Measurements from ENCODE around the gene CLEC3B. TPM values are rescaled to one million over a fixed set of nuclear protein-coding genes. Genes with fewer than 3 reads are reported as not detected.
A peak's percentile ranks its signal among the peaks of the same experiment; 100 is the strongest.

CLEC3B gene
- total RNA-seq, 3 donors from 2014 or later, result 18.3 to 479 (median 55.7) TPM

DNA sequence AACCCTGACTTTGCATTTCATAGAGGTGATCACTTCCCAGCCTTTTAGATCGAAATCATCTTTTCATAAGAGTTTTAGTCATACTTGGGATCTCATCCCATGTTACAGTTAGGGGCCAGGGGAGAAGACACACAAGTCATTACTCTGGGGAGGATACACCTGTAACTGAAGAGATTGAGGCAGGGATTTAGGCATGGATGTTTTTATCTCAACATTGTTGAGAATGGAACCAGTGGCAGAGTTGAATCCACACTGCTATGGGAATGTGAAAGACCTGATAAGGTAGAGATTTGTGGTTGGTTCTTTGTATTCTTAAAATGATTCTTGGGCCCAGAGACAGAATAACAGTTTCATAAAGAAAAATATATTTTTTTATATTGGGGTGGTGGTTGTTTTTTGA lies 16.2 kb upstream of the CLEC3B start:
- H3K4me1 ChIP-seq, result peaks cover 0 to 12% of the 10 kb centered on the region in 2 donors
- H3K4me3 ChIP-seq, result no peak overlapping the region
- H3K36me3 ChIP-seq, result no peaks in the 10 kb centered on the region
- peak overlapping the region in 1 of 2 donors; percentile 73 for H3K27ac ChIP-seq
- H3K9me3 ChIP-seq, result no peaks in the 10 kb centered on the region
- TF ChIP-seq POLR2A (IDR thresholded peaks at IDR 0.05) (no peak), POLR2AphosphoS5 (IDR thresholded peaks at IDR 0.05) (no peak)
- TF ChIP-seq, protein P1, sequence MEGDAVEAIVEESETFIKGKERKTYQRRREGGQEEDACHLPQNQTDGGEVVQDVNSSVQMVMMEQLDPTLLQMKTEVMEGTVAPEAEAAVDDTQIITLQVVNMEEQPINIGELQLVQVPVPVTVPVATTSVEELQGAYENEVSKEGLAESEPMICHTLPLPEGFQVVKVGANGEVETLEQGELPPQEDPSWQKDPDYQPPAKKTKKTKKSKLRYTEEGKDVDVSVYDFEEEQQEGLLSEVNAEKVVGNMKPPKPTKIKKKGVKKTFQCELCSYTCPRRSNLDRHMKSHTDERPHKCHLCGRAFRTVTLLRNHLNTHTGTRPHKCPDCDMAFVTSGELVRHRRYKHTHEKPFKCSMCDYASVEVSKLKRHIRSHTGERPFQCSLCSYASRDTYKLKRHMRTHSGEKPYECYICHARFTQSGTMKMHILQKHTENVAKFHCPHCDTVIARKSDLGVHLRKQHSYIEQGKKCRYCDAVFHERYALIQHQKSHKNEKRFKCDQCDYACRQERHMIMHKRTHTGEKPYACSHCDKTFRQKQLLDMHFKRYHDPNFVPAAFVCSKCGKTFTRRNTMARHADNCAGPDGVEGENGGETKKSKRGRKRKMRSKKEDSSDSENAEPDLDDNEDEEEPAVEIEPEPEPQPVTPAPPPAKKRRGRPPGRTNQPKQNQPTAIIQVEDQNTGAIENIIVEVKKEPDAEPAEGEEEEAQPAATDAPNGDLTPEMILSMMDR (IDR thresholded peaks at IDR 0.05), result no peak
- H3K27me3 ChIP-seq, result no peaks in the 10 kb centered on the region
- DNase-seq (ENCODE audit: low spot score in 2 of 2), result no peak
- intact Hi-C loops (cut with DNase I; ENCODE audit: low total_unique reads), result no loop called here

DNA sequence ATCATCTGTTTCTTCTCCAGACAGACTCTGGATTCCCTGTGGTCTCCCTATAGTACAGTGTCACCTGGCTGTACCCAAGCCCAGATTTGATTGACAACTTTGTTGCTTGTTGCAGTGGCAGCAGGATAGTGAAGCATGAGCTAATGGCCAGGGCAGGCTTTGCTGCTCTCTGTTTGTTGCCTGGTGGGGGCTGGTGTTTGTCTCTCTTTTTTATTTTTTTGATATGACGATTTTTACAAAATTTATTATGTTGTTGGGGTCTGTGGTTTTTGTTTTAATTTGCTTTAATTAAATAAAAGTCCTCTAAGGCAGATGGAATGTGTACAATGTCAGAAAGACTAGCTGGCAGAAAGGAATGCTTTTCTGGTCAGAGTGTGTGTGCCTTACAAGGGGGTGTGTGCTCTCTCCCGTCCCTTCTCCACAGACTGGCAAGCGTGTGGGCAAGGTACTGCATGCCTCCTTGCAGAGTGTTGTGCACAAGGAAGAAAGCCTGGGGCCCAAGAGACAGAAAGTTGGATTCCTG lies 15.2 kb upstream of the CLEC3B start:
- H3K27ac ChIP-seq, result peak overlapping the region; percentile 73 to 84
- H3K9me3 ChIP-seq, result no peaks in the 10 kb centered on the region
- no peaks in the 10 kb centered on the region for H3K36me3 ChIP-seq
- intact Hi-C loops (cut with DNase I; ENCODE audit: low total_unique reads), result no loop called here
- H3K4me3 ChIP-seq, result no peak overlapping the region
- no peaks in the 10 kb centered on the region for H3K27me3 ChIP-seq
- peaks cover 0 to 12% of the 10 kb centered on the region in 2 donors for H3K4me1 ChIP-seq
- DNase-seq (ENCODE audit: low spot score in 2 of 2), result peak in 1 of 2 donors; percentile 73
- TF ChIP-seq POLR2AphosphoS5 (IDR thresholded peaks at IDR 0.05) (no peak), POLR2A (IDR thresholded peaks at IDR 0.05) (no peak)
- TF ChIP-seq, protein P1 (IDR thresholded peaks at IDR 0.05), result no peak

DNA sequence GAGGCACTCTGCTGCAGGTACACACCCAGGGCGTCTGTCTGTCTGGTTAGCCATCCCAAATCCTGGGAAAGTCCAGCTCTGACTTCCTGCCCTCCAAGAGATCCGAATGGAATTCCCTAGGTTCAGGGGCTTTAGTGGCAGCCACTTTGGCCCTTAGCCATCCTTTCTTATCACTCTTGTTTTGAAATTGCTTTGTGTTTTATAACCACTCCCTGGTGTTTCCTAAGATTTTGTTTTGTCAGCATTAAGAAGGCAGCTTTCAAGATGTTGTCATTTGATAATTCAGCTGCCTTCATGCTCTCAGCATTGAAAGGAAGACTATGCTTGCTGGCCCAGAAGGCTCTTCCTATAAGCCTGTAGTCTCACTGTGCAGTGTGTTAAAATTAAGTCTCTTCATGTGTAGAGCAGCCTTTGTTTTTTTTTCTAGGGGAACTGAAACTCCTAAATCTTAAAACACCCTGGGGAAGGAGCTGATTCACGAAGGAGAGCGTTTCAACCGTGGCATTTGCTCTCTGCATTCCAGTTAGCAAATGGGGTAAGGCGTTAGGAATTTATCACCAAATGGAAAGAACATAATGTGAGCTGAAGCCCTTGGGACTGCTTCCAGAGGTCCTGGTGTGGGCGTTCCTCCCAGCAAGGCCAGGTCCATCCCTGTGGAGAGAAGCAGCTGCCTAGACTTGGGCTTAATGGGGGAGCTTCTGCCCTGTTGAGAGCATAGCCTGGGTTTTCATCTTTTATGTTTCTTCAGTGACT lies 14.2 kb upstream of the CLEC3B start:
- DNase-seq (ENCODE audit: low spot score in 2 of 2), result peak in 1 of 2 donors; percentile 58
- Histone ChIP-seq H3K4me1 (peaks cover 0 to 12% of the 10 kb centered on the region in 2 donors), H3K27me3 (no peaks in the 10 kb centered on the region), H3K36me3 (no peaks in the 10 kb centered on the region), H3K4me3 (peak overlapping the region in 1 of 3 donors; percentile 23), H3K9me3 (no peaks in the 10 kb centered on the region), H3K27ac (peak overlapping the region; percentile 65 to 84)
- intact Hi-C loops (cut with DNase I; ENCODE audit: low total_unique reads), result no loop called here
- TF ChIP-seq POLR2AphosphoS5 (IDR thresholded peaks at IDR 0.05), result peak in 2 of 3 donors; percentile 16 to 70
- no peak for TF ChIP-seq POLR2A (IDR thresholded peaks at IDR 0.05)

DNA sequence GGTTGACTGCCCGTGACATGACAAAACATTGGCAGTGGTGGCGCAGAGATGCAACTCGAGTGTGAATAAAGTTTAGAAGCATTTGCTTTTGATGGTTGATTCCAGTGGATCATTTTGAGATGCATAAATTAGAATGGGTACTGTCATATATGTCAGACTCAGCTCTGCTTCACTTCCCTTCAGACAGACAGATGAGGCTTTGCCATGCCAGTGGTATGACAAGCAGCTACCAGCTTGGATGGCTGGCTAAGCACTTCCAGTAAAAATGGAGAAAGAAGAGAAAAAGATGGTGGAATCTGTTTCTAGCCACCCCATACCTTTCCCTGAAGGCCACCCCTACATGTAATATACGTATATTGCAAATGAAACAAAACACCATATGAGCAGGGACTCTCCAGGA lies 13.5 kb upstream of the CLEC3B start:
- no peak for DNase-seq (ENCODE audit: low spot score in 2 of 2)
- Histone ChIP-seq H3K4me3 (no peak overlapping the region), H3K4me1 (peaks cover 0 to 12% of the 10 kb centered on the region in 2 donors), H3K27me3 (no peaks in the 10 kb centered on the region), H3K27ac (peak overlapping the region; percentile 65 to 84), H3K9me3 (no peaks in the 10 kb centered on the region), H3K36me3 (no peaks in the 10 kb centered on the region)
- intact Hi-C loops (cut with DNase I; ENCODE audit: low total_unique reads), result no loop called here
- TF ChIP-seq POLR2AphosphoS5 (IDR thresholded peaks at IDR 0.05) (no peak), POLR2A (IDR thresholded peaks at IDR 0.05) (no peak)
- TF ChIP-seq, protein P1 (IDR thresholded peaks at IDR 0.05), result no peak

DNA sequence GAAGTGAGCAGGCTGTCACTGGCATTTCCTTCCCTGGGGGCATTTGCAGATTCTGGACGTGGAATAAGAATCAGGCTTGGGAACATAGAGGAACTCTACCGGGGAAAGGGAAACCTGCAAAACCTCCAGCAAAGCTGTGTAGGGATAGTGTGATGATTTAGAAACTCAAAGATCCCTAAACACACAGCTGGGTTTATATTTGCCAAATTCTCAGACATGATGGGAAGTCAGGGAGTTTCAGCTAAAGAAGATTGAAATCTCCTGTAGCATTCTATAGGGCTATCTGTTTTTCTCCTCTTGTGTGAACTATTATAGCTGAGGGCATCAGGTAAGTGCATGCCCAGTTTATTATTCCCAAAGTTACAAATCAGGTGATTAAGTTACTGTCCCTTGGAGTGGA lies 9.2 kb upstream of the CLEC3B start:
- Histone ChIP-seq H3K4me3 (no peak overlapping the region), H3K4me1 (peaks cover 0 to 7% of the 10 kb centered on the region in 2 donors), H3K27me3 (no peaks in the 10 kb centered on the region), H3K36me3 (no peaks in the 10 kb centered on the region), H3K9me3 (no peaks in the 10 kb centered on the region), H3K27ac (no peak overlapping the region)
- DNase-seq (ENCODE audit: low spot score in 2 of 2), result no peak
- TF ChIP-seq, protein P1 (IDR thresholded peaks at IDR 0.05), result no peak
- TF ChIP-seq POLR2AphosphoS5 (IDR thresholded peaks at IDR 0.05), result no peak
- TF ChIP-seq POLR2A (IDR thresholded peaks at IDR 0.05), result no peak
- intact Hi-C loops (cut with DNase I; ENCODE audit: low total_unique reads), result no loop called here

Measured in breast epithelium (tissue), 4 donors.